B cell (primary cell): ENCODE measurements around the gene NOP16. TPM values are rescaled to one million over a fixed set of nuclear protein-coding genes. Genes with fewer than 3 reads are reported as not detected.

Experiments used
- ATAC-seq: fragments of 200-7000 bp; cut with Tn5 transposase; one replicate; pipeline ENCODE4 v1.10.0; 2021; ENCODE audit warnings: low read depth, mild to moderate bottlenecking, moderate number of reproducible peaks, moderate library complexity
- CTCF ChIA-PET: fragments of 350-600 bp; sonication (Branson Sonifier 250); formaldehyde crosslinking; loops from one replicate; lab custom pipeline; 2021; ENCODE audit warnings: antibody characterized with exemption, inconsistent platforms; lab: Charles Lee
- POLR2A ChIA-PET: fragments of 350-600 bp; sonication (Branson Sonifier 250); formaldehyde crosslinking; loops from one replicate; lab custom pipeline; 2021; ENCODE audit warnings: antibody characterized with exemption; lab: Charles Lee
- DNase-seq: peaks from one replicate; pipeline ENCODE4 v3.0.0; 2013
- H2AFZ ChIP-seq: 2 replicates; pipeline ENCODE4 v1.6.1; 2012; ENCODE audit warnings: mild to moderate bottlenecking, low read depth, low read length; ENCODE audit not compliant: insufficient read depth, poor library complexity, severe bottlenecking
- H3K27ac ChIP-seq, 2 donors: 1 replicate in 1 of 2; 2 replicates in 1 of 2; pipeline ENCODE4 v1.5.1; 2012 to 2013; ENCODE audit warnings: low read length in 2 of 2, mild to moderate bottlenecking in 2 of 2, moderate library complexity in 1 of 2
- H3K27me3 ChIP-seq, 4 experiments: fragments of 200-600 bp in 1 of 4; sonication (generic) in 1 of 4; replicated peaks in 1 of 4; 1 replicate in 2 of 4; 2 replicates in 2 of 4; pipeline versions ENCODE4 v1.6.1 to v1.7.0; 2013 to 2016; ENCODE audit warnings: low read length in 3 of 4, mild to moderate bottlenecking in 2 of 4, mixed read lengths in 1 of 4, moderate library complexity in 1 of 4; ENCODE audit not compliant: insufficient read depth in 4 of 4, control insufficient read depth in 3 of 4; ENCODE audit errors: control extremely low read depth in 1 of 4
- H3K36me3 ChIP-seq, 2 experiments: replicated peaks in 1 of 2; 1 replicate in 1 of 2; 2 replicates in 1 of 2; pipeline versions ENCODE4 v1.6.1 to v1.7.1; 2013; ENCODE audit warnings: low read length in 1 of 2; ENCODE audit not compliant: insufficient read depth in 2 of 2, control insufficient read depth in 1 of 2; ENCODE audit errors: control extremely low read depth in 1 of 2, extremely low read depth in 1 of 2
- H3K4me1 ChIP-seq, 2 donors: fragments of 200-600 bp in 1 of 2; sonication (generic) in 1 of 2; 1 replicate in 1 of 2; 2 replicates in 1 of 2; pipeline versions ENCODE4 v1.5.1 to v1.6.1; 2013 to 2017; ENCODE audit warnings: low read length in 2 of 2; ENCODE audit not compliant: control insufficient read depth in 2 of 2, insufficient read depth in 2 of 2
- H3K4me2 ChIP-seq: replicated peaks from 2 replicates; pipeline ENCODE3; 2012; ENCODE audit warnings: mild to moderate bottlenecking, low read depth, low read length; ENCODE audit not compliant: poor library complexity, severe bottlenecking
- H3K4me3 ChIP-seq, 5 experiments: fragments of 200-600 bp in 1 of 5; sonication (generic) in 1 of 5; 1 replicate in 3 of 5; 2 replicates in 2 of 5; pipeline versions ENCODE4 v1.5.1 to v1.7.0; 2011 to 2016; ENCODE audit warnings: low read length in 4 of 5, mild to moderate bottlenecking in 4 of 5, low read depth in 2 of 5, control low read depth in 1 of 5, moderate library complexity in 1 of 5; ENCODE audit not compliant: insufficient read depth in 1 of 5; ENCODE audit errors: control extremely low read depth in 1 of 5, extremely low read depth in 1 of 5
- H3K79me2 ChIP-seq: fragments of 200-600 bp; sonication (generic); one replicate; pipeline ENCODE4 v1.6.0; 2016; ENCODE audit warnings: low read length; ENCODE audit not compliant: control insufficient read depth, insufficient read depth
- H3K9ac ChIP-seq: fragments of 200-600 bp; sonication (generic); 2 replicates; pipeline ENCODE4 v1.6.1; 2017; ENCODE audit warnings: mild to moderate bottlenecking, low read length, moderate library complexity
- H3K9me3 ChIP-seq, 3 donors: one replicate each; pipeline versions ENCODE4 v1.6.1 to v1.7.1; 2013; ENCODE audit warnings: low read length in 2 of 3; ENCODE audit not compliant: control insufficient read depth in 2 of 3, insufficient read depth in 1 of 3; ENCODE audit errors: control extremely low read depth in 1 of 3
- H4K20me1 ChIP-seq: 2 replicates; pipeline ENCODE4 v1.6.0; 2012; ENCODE audit warnings: mild to moderate bottlenecking, low read length; ENCODE audit not compliant: insufficient read depth, control insufficient read depth, poor library complexity, severe bottlenecking
- H3K27ac Mint-ChIP-seq: one replicate; pipeline ENCODE4 v1.8.0; 2021; ENCODE audit warnings: mixed read lengths
- H3K27me3 Mint-ChIP-seq: one replicate; pipeline ENCODE4 v1.8.0; 2021; ENCODE audit warnings: mixed read lengths
- H3K4me1 Mint-ChIP-seq: one replicate; pipeline ENCODE4 v1.8.0; 2021; ENCODE audit warnings: mixed read lengths
- H3K4me3 Mint-ChIP-seq: one replicate; pipeline ENCODE4 v1.8.0; 2021; ENCODE audit warnings: mixed read lengths
- H3K9me3 Mint-ChIP-seq: one replicate; pipeline ENCODE4 v1.8.0; 2022; ENCODE audit warnings: mixed read lengths; ENCODE audit not compliant: insufficient read depth
- EZH2 ChIP-seq: IDR thresholded peaks from 2 replicates; pipeline ENCODE4 v1.6.1; 2012; ENCODE audit warnings: borderline replicate concordance, low read depth, mild to moderate bottlenecking, moderate library complexity, low read length; ENCODE audit not compliant: insufficient read depth, poor library complexity, severe bottlenecking
- WGBS: methylation state at CpG from one replicate; pipeline ENCODE4 v1.1.5; 2013; ENCODE audit warnings: missing lambda C conversion rate; ENCODE audit not compliant: insufficient coverage; 5-methylcytosine and 5-hydroxymethylcytosine counted together
- intact Hi-C: fragments of 100-400 bp; cut with micrococcal nuclease; formaldehyde crosslinking; loops from one replicate; pipeline ENCODE4 v1.10.0; 2022
- polyA plus RNA-seq: library from polyadenylated mRNA; depleted of rRNA; stranded (reverse); fragments of >200 nt; gene quantifications from 2 replicates; pipeline ENCODE4 v1.2.3, GENCODE V29; 2012
- total RNA-seq, 2 donors: library from RNA; stranded (reverse); fragments of 120-200 nt in 1 of 2; gene quantifications; 1 replicate in 1 of 2; 2 replicates in 1 of 2; pipeline versions ENCODE4 v1.2.3 to v1.2.4, GENCODE V29; 2013 to 2022
- TF ChIP-seq, protein P1 (sequence below): fragments of 200-600 bp; IDR thresholded peaks from one replicate; pipeline ENCODE4 v1.8.0; 2022; ENCODE audit warnings: antibody characterized with exemption, mild to moderate bottlenecking

The NOP16 gene
- total and polyA plus RNA-seq, 2 donors (not counting 1 experiment from before 2014, with no cell fraction given) = 25.0 to 27.8 TPM

GRCh38 chr5:176429972-176430371 lies 41.6 kb upstream of the NOP16 start:
- no peak for DNase-seq
- no peaks in the 10 kb centered on the region for H3K9me3 Mint-ChIP-seq
- no peak overlapping the region for H3K4me2 ChIP-seq
- ChIA-PET POLR2A (no interaction called here), CTCF (interaction anchor here (0.6 to 1.9 kb wide), 3 partner anchors 18 to 143 kb away, joined by 3 to 4 read pairs (median 3); partner anchors contain the start of gene FAF2)
- no peak overlapping the region for H3K27ac Mint-ChIP-seq
- WGBS = no CpG with 5 or more reads among the region's 4 CpGs
- intact Hi-C loops = no loop called here
- no peak overlapping the region for H3K4me3 Mint-ChIP-seq
- ATAC-seq = no peak
- no peaks in the 10 kb centered on the region for H3K4me1 Mint-ChIP-seq
- H3K36me3 ChIP-seq = no peaks in the 10 kb centered on the region
- no peak overlapping the region for H3K4me3 ChIP-seq
- H3K9ac ChIP-seq = no peak overlapping the region
- no peak overlapping the region for H3K27ac ChIP-seq
- peaks cover 0 to 3% (median 0%) of the 10 kb centered on the region in 4 experiments for H3K27me3 ChIP-seq
- no peaks in the 10 kb centered on the region for H4K20me1 ChIP-seq
- peaks cover 4% of the 10 kb centered on the region for H3K27me3 Mint-ChIP-seq
- no peaks in the 10 kb centered on the region for H3K4me1 ChIP-seq
- TF ChIP-seq, protein P1, sequence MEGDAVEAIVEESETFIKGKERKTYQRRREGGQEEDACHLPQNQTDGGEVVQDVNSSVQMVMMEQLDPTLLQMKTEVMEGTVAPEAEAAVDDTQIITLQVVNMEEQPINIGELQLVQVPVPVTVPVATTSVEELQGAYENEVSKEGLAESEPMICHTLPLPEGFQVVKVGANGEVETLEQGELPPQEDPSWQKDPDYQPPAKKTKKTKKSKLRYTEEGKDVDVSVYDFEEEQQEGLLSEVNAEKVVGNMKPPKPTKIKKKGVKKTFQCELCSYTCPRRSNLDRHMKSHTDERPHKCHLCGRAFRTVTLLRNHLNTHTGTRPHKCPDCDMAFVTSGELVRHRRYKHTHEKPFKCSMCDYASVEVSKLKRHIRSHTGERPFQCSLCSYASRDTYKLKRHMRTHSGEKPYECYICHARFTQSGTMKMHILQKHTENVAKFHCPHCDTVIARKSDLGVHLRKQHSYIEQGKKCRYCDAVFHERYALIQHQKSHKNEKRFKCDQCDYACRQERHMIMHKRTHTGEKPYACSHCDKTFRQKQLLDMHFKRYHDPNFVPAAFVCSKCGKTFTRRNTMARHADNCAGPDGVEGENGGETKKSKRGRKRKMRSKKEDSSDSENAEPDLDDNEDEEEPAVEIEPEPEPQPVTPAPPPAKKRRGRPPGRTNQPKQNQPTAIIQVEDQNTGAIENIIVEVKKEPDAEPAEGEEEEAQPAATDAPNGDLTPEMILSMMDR = no peak
- no peak for TF ChIP-seq EZH2
- H2AFZ ChIP-seq = no peak overlapping the region
- H3K9me3 ChIP-seq = peaks cover 0 to 3% (median 0%) of the 10 kb centered on the region in 3 donors
- H3K79me2 ChIP-seq = no peaks in the 10 kb centered on the region

DNA sequence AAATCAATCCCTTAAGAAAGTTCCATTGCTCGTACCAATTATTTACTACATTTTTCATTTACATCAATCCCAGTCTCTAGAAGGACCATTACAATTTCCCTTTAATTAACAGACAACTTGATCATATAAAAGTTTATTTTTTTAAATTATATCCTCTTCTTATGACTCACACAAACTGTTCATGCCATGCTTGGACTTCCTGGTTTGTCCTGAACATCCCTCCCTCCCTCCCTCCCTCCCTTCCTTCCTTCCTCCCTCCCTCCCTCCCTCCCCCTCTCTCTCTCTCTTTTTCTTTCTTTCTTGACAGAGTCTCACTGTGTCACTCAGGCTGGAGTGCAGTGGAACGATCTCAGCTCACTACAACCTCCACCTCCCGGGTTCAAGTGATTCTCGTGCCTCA lies 39.6 kb upstream of the NOP16 start:
- Histone ChIP-seq H3K79me2 (no peaks in the 10 kb centered on the region), H3K4me3 (no peak overlapping the region), H3K36me3 (no peaks in the 10 kb centered on the region), H3K27ac (no peak overlapping the region), H3K4me1 (no peaks in the 10 kb centered on the region), H3K9ac (no peak overlapping the region), H3K4me2 (no peak overlapping the region), H3K9me3 (peaks cover 0 to 3% (median 0%) of the 10 kb centered on the region in 3 donors), H4K20me1 (no peaks in the 10 kb centered on the region), H2AFZ (no peak overlapping the region), H3K27me3 (peaks cover 0 to 3% (median 0%) of the 10 kb centered on the region in 4 experiments)
- Mint-ChIP-seq H3K9me3 (no peaks in the 10 kb centered on the region), H3K27me3 (peaks cover 8% of the 10 kb centered on the region), H3K27ac (no peak overlapping the region), H3K4me3 (no peak overlapping the region), H3K4me1 (no peaks in the 10 kb centered on the region)
- ChIA-PET CTCF (interaction anchor here (1.3 kb wide), 2 partner anchors 11 to 20 kb away, joined by 4 to 5 read pairs; partner anchors contain the start of gene FAF2), POLR2A (no interaction called here)
- no peak for DNase-seq
- TF ChIP-seq, protein P1 = no peak
- TF ChIP-seq EZH2 = no peak
- 80% methylated on average over 3 of the region's 4 CpGs for WGBS
- no peak for ATAC-seq
- intact Hi-C loops = no loop called here
